Measurements from ENCODE around the gene DCDC2. TPM values are rescaled to one million over a fixed set of nuclear protein-coding genes. Genes with fewer than 3 reads are reported as not detected.

Gene DCDC2
- not detected for total RNA-seq

GRCh38 chr6:24357336-24358218, at the start of gene DCDC2:
TSS of gene DCDC2 (minus strand) at chr6:24358059. CDS start at chr6:24357750, 309 bp downstream.

GRCh38 chr6:24402697-24403500, 45.0 kb upstream of the DCDC2 start, which contains the start of gene MRS2:
TSS of gene MRS2 (plus strand) at chr6:24402936. CDS start at chr6:24403047, 111 bp downstream.

GRCh38 chr6:24125980-24126379, 231.9 kb downstream of the DCDC2 start, which contains the start of gene NRSN1:
TSS of gene NRSN1 (plus strand) at chr6:24126215. CDS start at chr6:24134328, 8,113 bp downstream.

Other genes starting within 250 kb of the DCDC2 start
- not detected for gene NRSN1, start 231.8 kb downstream of the DCDC2 start, total RNA-seq
- gene MRS2, start 44.9 kb upstream of the DCDC2 start, total RNA-seq, result 10 to 100 TPM; 17.3 to 19.0 TPM
- gene GPLD1, start 131.5 kb upstream of the DCDC2 start, total RNA-seq, result not detected
- 1 to 10 TPM; 3.6 to 4.5 TPM for gene ALDH5A1, start 136.9 kb upstream of the DCDC2 start, total RNA-seq

Measured in activated naive CD4-positive, alpha-beta T cell treated with anti-CD3 and anti-CD28 coated beads, Interleukin-2, amount 10 ng/mL, durations not matched to agents 5 hours and 36 hours (primary cell).